HL-60/S4 (cell line): Measurements from ENCODE around the gene GART.
"Not testable (repeated sequence)": the region's sequence is repeated elsewhere in the genome, so short reads cannot be mapped to it uniquely, and the experiment has no call there.

Experiments used
- in situ Hi-C: fragments of 300-500 bp; cut with MboI; formaldehyde crosslinking; loops from 2 replicates; pipeline ENCODE4 v1.14.3; 2022; ENCODE audit warnings: low sequenced_read_pairs

The GART gene

DNA sequence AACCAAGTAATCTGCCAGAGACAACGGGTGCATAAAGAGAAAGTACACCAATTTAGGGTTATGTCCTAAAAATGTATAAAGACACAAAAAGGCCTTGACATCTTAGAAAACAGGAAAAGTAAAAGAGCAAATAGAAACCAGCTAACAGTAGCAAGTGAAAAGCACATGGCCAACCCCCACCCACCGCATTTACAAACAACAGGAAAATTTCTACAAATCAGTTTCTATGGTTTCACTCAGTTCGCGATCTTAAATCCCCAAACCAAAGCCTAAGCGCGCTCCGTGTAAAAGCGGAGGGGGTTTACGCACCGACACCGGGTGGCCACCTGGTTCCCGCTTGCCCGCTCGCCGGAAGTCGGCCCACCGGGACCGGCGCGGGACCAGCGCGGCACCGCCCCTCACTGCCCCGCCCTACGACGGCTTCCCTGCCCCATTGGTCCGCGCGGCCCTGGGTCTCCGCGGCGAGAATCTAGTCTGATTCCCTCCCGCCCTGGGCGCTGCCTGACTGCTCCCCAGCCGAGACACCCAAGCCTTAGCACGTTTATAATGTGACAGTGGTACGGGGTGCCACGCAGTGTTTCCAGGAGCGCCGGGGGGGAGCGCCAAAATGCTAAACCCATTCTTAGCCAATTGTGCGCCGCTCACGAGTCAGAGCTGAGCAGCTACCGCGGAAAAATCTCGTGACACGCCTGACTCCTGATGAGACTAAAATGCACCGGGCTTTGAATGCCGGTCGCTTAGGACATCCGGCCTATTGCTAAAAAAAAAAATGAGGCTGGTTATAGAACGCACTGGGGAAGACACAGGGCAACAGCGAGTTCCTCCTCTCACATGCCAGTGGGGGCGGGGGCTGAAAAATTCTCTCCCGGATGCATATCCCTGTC lies at the start of gene GART:
Gene GART (minus strand): TSS at position 362 of the 884 bp plus-strand sequence. CDS start 2,802 bp downstream, outside the sequence.
- in situ Hi-C loops = no loop called here

DNA sequence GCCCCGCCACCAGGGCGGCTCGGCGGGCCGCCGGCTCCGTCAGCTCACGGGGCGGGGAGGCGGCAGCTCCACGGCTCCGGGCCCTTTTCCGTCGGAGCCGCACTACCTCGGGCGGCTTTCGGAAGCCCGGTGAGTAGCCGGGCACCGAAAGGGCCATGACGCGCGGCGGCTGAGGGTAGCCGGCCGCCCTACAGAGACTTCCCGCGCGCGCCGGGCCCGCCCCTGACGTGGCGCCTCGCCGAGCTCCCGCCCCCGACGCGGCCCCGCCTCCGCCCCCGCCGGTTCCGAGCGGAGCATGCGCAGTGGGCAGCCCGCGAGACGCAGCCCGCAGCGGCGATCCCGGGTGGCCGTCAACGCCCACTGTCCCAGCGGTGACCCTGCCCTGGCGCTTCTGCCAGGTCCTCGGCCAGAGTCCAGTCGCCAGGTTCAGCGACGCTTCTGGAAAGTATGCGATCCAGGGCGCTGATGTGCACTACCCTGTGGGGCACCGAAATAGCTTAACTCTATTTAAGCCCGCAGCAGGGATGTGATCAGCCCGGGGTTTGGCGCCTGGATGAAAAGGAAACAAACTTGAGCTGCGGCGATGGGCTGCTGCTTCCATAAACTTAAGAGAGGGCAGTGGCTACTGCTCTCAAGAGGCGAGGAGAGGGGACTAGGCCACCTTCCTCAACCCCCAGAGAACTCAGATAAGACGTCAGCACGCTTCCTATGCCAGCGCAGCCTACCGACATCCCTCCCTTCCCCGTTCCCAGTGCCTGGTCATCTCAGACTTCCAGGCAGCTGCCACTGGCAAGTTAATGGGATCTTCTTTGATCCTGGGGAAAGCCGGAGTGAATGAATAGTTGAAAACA lies 46.8 kb upstream of the GART start, which contains the start of gene DONSON:
Gene DONSON (minus strand): TSS at position 200 of the 851 bp plus-strand sequence. CDS start 43 bp downstream, at position 157.
- in situ Hi-C loops = loop anchor here (10.0 kb wide), 1 partner anchor 64 kb away; no protein-coding TSS in a partner anchor

- in situ Hi-C loops = loop anchor here (10.0 kb wide), 1 partner anchor 63 kb away; no protein-coding TSS in a partner anchor
Measured at GRCh38 chr21:33587792-33588484, 46.0 kb upstream of the GART start.

GRCh38 chr21:33586927-33587326 lies 45.0 kb upstream of the GART start:
- in situ Hi-C loops = loop anchor here (10.0 kb wide), 1 partner anchor 62 kb away; no protein-coding TSS in a partner anchor

- in situ Hi-C loops = loop anchor here (10.0 kb wide), 1 partner anchor 60 kb away; no protein-coding TSS in a partner anchor
Measured at GRCh38 chr21:33584455-33584854, 42.5 kb upstream of the GART start.

DNA sequence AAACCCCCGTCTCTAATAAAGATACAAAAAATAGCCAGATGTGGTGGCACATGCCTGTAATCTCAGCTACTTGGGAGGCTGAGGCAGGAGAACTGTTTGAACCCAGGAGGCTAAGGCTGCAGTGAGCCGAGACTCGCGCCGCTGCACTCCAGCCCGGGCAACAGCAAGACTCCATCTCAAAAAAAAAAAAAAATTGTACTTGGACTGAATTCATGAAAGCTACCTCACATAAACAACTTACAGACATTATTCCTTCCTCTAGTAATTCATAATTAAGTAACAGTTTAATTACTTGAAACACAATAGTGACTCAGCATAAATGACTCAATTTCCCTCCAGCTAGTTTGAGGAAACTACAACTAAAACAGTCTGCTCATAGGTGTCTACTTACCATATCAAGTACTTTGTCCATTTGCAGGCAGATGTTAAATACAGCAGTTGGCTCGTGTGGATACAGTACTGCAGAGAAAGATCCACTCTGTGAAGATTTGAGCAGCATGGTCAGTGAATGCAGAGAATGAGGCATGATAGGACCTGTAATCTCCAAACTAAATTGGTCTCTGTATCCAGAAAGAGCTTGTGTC lies 37.1 kb upstream of the GART start:
- in situ Hi-C loops = no loop called here

- in situ Hi-C loops = no loop called here
Measured at GRCh38 chr21:33578214-33578613, 36.3 kb upstream of the GART start.

- in situ Hi-C loops = not testable (repeated sequence)
Measured at GRCh38 chr21:33576741-33577141, 34.8 kb upstream of the GART start.

DNA sequence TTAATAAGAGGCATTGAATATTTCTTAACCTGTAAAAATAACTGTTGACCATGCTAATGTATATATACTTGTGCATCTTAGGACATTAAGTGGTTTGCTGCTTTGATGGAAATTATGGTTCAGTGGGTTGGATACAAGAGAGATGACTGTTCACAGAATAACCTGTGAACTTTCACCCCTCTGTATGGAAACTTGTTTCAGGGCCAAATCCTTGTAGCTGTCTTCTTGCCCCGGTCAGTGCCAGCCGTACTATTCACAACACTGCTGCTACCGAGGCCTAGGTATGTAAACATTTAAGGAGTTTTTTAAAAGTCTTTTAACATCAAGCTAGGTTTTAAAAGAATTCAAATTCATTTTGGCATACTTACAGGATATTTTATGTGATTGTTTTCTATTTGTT lies 30.4 kb upstream of the GART start:
- in situ Hi-C loops = no loop called here

DNA sequence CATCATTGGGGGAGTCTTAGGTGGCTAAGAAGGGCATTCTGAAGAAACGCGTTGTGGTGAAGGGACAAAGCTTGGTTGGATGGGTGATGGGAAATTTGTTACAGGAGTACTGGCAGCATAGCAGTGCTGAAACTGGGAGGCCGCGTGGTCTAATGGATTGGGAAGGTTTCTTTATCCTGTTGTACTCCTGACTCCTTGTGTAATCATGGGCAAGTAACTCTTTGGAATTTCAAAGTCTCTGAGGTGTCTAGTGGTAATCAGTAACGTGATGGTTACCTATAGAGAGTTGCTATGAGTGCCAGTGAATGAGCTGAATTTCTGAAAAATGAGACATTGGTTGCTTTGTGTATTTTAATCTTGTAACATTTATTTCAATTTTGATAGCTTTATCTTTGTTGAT lies 28.1 kb upstream of the GART start:
- in situ Hi-C loops = no loop called here

DNA sequence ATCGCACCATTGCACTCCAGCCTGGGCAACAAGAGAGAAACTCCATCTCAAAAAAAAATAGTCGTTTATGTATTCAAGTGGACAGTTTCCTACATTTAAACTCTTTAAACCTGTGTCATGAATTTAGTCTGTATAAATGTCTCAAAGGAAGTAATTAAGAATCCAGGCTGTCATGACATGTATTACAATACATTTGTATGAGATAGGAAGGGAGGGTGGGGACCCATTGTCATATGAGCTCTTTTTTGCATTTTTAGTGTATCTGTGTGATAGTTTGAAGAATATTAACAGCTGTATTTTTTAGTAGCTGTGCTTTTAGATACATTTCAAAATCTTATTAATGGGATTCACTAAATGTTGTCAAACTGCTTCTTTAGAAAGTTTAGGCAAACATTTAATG lies 26.5 kb upstream of the GART start:
- in situ Hi-C loops = no loop called here

GRCh38 chr21:33567914-33568313 lies 26.0 kb upstream of the GART start:
- in situ Hi-C loops = no loop called here

DNA sequence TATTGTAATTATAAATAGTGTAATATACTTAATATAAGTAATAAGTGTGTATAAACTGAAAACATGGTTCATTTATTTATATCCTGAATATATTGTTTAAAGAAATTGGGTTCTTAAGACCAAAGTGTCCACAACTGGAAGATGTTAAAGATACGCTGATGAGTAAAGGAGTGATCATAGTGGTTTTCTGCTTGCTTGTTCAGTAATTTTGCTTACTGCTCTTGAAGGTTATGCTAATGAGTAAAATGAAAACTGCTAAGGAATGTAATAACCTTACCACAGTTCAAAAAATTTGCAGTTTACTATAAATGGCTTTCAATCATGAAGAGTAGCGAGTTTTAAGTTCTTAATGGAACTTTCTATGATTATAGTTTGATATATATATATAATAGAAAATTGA lies 24.6 kb upstream of the GART start:
- in situ Hi-C loops = no loop called here

GRCh38 chr21:33562389-33562788 lies 20.5 kb upstream of the GART start:
- in situ Hi-C loops = no loop called here

GRCh38 chr21:33561373-33561772 lies 19.5 kb upstream of the GART start:
- in situ Hi-C loops = no loop called here

GRCh38 chr21:33560965-33561364 lies 19.0 kb upstream of the GART start:
- in situ Hi-C loops = no loop called here

DNA sequence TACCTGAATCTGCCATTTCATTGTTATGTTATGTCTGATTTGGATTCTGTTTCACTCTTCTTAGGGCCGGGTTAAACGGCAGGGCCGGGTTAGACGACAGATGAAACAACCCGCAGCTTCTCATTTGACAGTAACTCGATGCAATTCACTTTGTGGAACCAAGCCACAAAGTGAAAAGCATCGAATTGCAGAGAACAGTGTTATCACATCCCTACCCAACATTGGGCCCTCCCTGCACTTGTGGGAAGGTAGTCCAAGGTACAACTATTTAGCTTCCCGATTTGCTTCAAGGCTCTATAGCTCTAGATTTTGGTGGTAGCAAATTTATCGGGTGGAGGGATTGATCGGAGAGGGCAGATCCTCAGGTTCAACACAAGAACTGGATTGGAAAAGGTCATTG lies 17.9 kb upstream of the GART start:
- in situ Hi-C loops = no loop called here

GRCh38 chr21:33558777-33559421 lies 17.0 kb upstream of the GART start:
- in situ Hi-C loops = no loop called here

- in situ Hi-C loops = no loop called here
Measured at GRCh38 chr21:33557447-33557846, 15.5 kb upstream of the GART start.

GRCh38 chr21:33554982-33555344 lies 13.0 kb upstream of the GART start:
- in situ Hi-C loops = no loop called here
